GM20000 (cell line): ENCODE results near the gene EPHB3.

Experiments
- DNase-seq: peaks from one replicate; pipeline ENCODE4 v3.0.0; 2012; ENCODE audit warnings: low spot score
- CTCF ChIP-seq: IDR thresholded peaks from 2 replicates; pipeline ENCODE4 v1.5.1; 2012; ENCODE audit warnings: mild to moderate bottlenecking, control low read depth; ENCODE audit errors: extremely low read depth, missing control alignments

The EPHB3 gene

DNA sequence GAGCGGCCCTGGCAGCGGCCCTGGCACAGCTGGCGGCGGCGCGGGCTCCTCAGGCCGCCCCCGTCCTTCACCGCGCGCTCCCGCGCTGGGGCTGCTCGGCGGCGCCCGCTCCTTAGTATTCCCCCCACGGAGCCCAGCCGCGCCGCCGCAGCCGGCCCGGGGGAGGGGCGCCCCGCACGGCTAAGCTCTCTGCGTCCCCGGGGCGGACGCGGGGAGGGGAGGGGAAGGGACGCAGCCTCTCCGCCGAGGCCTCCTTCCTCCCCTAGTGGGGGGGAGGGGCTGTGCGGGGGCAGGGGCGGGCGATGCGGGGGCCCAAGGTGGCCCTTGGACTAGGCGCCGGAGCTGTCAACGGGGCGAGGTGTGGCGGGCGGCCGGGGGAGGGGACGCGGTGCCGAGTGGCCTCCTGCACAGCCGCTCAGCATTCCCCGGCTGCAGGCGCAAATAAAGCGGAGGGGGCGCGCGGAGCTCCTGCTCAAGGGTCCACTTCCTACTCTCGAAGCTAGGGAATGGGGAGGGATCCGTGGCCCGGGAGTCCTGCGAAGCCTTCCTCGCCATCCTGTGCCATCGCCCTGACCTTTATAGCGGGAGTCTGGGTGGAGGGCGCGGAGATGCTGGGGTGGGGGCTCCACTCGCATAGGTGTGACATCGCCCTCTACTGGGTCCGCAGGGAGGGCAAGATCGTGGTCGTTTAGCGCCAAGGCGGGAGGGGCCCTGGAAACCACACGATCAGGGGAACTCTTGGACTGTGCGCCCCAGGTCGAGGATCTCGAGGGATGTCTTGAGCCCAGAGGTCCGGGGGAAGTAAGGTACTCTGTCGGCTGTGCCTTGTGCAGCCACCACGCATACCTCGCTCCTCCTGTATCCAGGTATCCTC is 22.2 kb downstream of the EPHB3 start:
- TF ChIP-seq CTCF: no peak
- no peak for DNase-seq

DNA sequence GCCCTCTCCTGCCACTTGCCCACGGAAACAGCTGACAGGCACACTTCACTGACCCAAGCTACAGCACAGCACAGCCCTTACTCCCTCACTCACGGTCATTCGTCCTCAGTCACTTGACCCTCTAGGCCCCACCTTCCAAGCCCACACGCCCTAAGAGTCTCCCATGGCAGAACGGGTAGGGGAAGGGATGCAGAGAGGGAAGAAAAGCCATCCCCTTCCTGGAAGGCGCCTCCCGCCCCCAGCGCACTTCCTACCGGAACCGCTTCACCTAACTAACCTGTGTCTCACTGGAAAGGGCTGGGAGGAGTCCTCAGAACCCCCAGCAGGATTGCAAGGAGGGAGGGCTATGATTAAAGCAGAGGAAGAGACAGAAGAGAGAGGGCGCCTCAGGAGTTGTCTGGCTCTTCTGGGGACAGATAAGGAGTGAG is 22.9 kb downstream of the EPHB3 start:
- no peak for DNase-seq
- TF ChIP-seq CTCF: no peak

GRCh38 chr3:184585545-184585944 is 24.0 kb downstream of the EPHB3 start:
- DNase-seq: no peak
- no peak for TF ChIP-seq CTCF

GRCh38 chr3:184586851-184587250 is 25.3 kb downstream of the EPHB3 start:
- TF ChIP-seq CTCF: no peak
- no peak for DNase-seq

GRCh38 chr3:184588776-184589175 is 27.2 kb downstream of the EPHB3 start:
- no peak for DNase-seq
- no peak for TF ChIP-seq CTCF

- no peak for TF ChIP-seq CTCF
- no peak for DNase-seq
These were observed 29.2 kb downstream of the EPHB3 start for GRCh38 chr3:184590795-184591194.

DNA sequence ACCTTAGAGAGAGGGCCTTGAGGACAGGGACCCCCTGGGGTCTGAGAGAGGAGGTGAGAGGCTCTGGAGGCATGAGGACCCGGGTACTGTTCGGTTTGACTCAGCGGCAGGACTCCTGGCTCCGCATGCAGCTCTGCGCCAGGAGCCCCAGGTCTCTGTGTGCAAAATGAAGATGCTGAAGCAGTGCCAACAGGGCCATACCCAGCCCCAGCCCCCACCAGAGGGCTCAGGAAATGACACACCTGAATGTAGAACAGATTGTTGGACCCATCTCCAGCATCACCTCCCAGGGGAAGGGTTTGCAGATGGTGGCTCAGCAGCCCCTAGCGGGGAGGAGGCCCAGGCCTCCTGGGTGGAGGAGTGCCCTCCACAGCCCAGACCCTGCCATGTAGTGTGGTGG is 30.2 kb downstream of the EPHB3 start:
- TF ChIP-seq CTCF: no peak

More for the DNA sequence above, 30.2 kb downstream of the EPHB3 start:
- no peak for DNase-seq
